Activated naive CD4-positive, alpha-beta T cell treated with anti-CD3 and anti-CD28 coated beads, Interleukin-2, amount 50 U/mL, for 72 hours (primary cell): ENCODE measurements around the gene ZNF525. TPM values are rescaled to one million over a fixed set of nuclear protein-coding genes. Genes with fewer than 3 reads are reported as not detected.

Experiments
- ATAC-seq, 2 donors: fragments of 150-1000 bp; cut with Tn5 transposase; 2 replicates each; pipeline ENCODE4 v1.10.0; 2021; ENCODE audit warnings: mild to moderate bottlenecking in 2 of 2, moderate library complexity in 2 of 2
- DNase-seq, 2 donors: peaks; one replicate each; pipeline ENCODE4 v3.0.0; 2021 to 2022; ENCODE audit warnings: low spot score in 2 of 2
- H3K27ac Mint-ChIP-seq, 2 donors: one replicate each; pipeline ENCODE4 v1.8.0; 2022; ENCODE audit warnings: mild to moderate bottlenecking in 2 of 2, mixed read lengths in 2 of 2
- H3K36me3 Mint-ChIP-seq, 2 donors: one replicate each; pipeline ENCODE4 v1.8.0; 2022; ENCODE audit warnings: mixed read lengths in 2 of 2
- H3K9me3 Mint-ChIP-seq, 2 donors: one replicate each; pipeline ENCODE4 v1.8.0; 2022; ENCODE audit warnings: mixed read lengths in 2 of 2
- total RNA-seq, 2 donors: library from RNA; stranded (reverse); gene quantifications; one replicate each; pipeline ENCODE4 v1.2.3, GENCODE V29; 2022

Gene ZNF525
- total RNA-seq, 2 donors from 2014 or later = 19.3 to 27.4 TPM

DNA sequence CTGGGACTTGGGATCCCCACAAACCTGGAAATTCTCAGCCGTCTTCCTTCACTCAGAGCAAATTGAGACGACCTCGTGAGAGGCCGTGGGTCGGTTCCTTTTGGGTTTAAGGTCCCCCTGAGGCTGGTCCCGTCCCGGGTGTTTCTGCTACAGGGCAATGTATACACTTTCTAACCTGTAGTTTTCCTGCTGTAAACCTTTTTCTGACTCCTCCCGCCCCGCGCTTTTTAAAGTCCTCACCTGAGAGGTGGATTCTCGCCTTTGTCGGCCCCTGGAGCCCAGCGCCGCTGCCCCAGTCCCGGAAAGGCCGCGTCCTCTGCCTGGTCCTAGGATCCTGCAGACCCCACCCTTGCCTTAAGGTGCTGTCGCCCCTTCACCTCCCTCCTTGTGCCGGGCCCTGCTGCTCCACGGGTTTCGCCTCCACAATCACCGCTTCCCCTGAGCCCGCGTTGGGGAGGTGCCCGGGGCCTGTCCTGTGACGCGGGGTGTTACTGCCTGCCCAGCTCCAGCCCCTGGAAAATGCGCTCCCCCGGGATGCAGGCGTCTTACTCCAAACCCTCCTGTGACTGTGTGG, 66.7 kb downstream of the ZNF525 start:
- ATAC-seq = peak; percentile 19 to 33
- DNase-seq = peak in 1 of 2 donors; percentile 54
- Mint-ChIP-seq H3K9me3 (peaks cover 5 to 9% of the 10 kb centered on the region in 2 donors), H3K36me3 (peaks cover 49% of the 10 kb centered on the region in 2 donors), H3K27ac (peak overlapping the region; percentile 89 to 98)

Other genes starting within 250 kb of the ZNF525 start
- gene ZNF415, start 232.8 kb upstream of the ZNF525 start, total RNA-seq = 1 to 10 TPM; 1.6 to 2.8 TPM
- 1 to 10 TPM; 5.6 TPM for gene ZNF347, start 206.7 kb upstream of the ZNF525 start, total RNA-seq
- gene ZNF665, start 172.3 kb upstream of the ZNF525 start, total RNA-seq = 1 to 10 TPM; 3.1 to 4.4 TPM
- 1 to 10 TPM; 2.9 to 6.1 TPM for gene ZNF677, start 110.8 kb upstream of the ZNF525 start, total RNA-seq
- not detected for gene VN1R2, start 107.4 kb upstream of the ZNF525 start, total RNA-seq
- not detected for gene VN1R4, start 98.0 kb upstream of the ZNF525 start, total RNA-seq
- gene ZNF845, start 32.0 kb upstream of the ZNF525 start, total RNA-seq = 1 to 10 TPM; 4.7 to 6.2 TPM
- gene ZNF765, start 29.4 kb downstream of the ZNF525 start, total RNA-seq = 10 to 100 TPM; 10.1 to 11.7 TPM
- 10 to 100 TPM in 1 of 2 donors, 1 to 10 TPM in 1; 9.5 to 14.3 TPM for gene ZNF761, start 66.3 kb downstream of the ZNF525 start, total RNA-seq
- 1 to 10 TPM; 5.6 to 7.1 TPM for gene ZNF813, start 102.0 kb downstream of the ZNF525 start, total RNA-seq
- gene ZNF331, start 172.4 kb downstream of the ZNF525 start, total RNA-seq = 10 to 100 TPM; 28.7 to 69.3 TPM